MCF 10A (cell line): Measurements from ENCODE around the gene MAFG. TPM values are rescaled to one million over a fixed set of nuclear protein-coding genes. Genes with fewer than 3 reads are reported as not detected.

Experiments
- BruUV-seq: library from RNA; stranded (reverse); fragments of 400-500 nt; replicated peaks from 2 replicates; lab custom pipeline; 2021; lab: Mats Ljungman, UMichigan
- CTCF ChIA-PET: fragments of 300-600 bp; sonication (Branson Sonifier 250); formaldehyde crosslinking; extraction: SDS; loops from one replicate; lab custom pipeline; 2021; ENCODE audit warnings: antibody characterized with exemption, inconsistent platforms; lab: Yijun Ruan, JAX
- POLR2A ChIA-PET: fragments of 300-600, 350-650 bp; sonication (Branson Sonifier 250); formaldehyde crosslinking; extraction: SDS; loops from one replicate; lab custom pipeline; 2020; ENCODE audit warnings: antibody characterized with exemption, inconsistent platforms; lab: Yijun Ruan, JAX
- DNase-seq: peaks from one replicate; pipeline ENCODE4 v3.0.0-alpha.2; 2018; ENCODE audit not compliant: unreplicated experiment
- H3K27ac Mint-ChIP-seq: one replicate; pipeline ENCODE4 v1.8.0; 2022; ENCODE audit warnings: mild to moderate bottlenecking, low read depth, mixed read lengths; ENCODE audit not compliant: unreplicated experiment
- H3K27me3 Mint-ChIP-seq: one replicate; pipeline ENCODE4 v1.8.0; 2022; ENCODE audit warnings: mixed read lengths; ENCODE audit not compliant: insufficient read depth, unreplicated experiment
- H3K36me3 Mint-ChIP-seq: one replicate; pipeline ENCODE4 v1.8.0; 2022; ENCODE audit warnings: mild to moderate bottlenecking, moderate library complexity, mixed read lengths; ENCODE audit not compliant: insufficient read depth, unreplicated experiment
- H3K4me1 Mint-ChIP-seq: one replicate; pipeline ENCODE4 v1.8.0; 2022; ENCODE audit warnings: mixed read lengths; ENCODE audit not compliant: insufficient read depth, unreplicated experiment
- H3K4me3 Mint-ChIP-seq: one replicate; pipeline ENCODE4 v1.8.0; 2022; ENCODE audit warnings: mild to moderate bottlenecking, moderate library complexity, mixed read lengths; ENCODE audit not compliant: unreplicated experiment
- H3K9me3 Mint-ChIP-seq: one replicate; pipeline ENCODE4 v1.8.0; 2022; ENCODE audit warnings: mixed read lengths; ENCODE audit not compliant: unreplicated experiment
- CTCF ChIP-seq: fragments of 200-600 bp; IDR thresholded peaks from one replicate; pipeline ENCODE4 v1.8.0; 2022; ENCODE audit warnings: antibody characterized with exemption, mild to moderate bottlenecking; ENCODE audit not compliant: unreplicated experiment
- intact Hi-C: fragments of 100-400 bp; cut with micrococcal nuclease; formaldehyde crosslinking; loops from 2 replicates; pipeline ENCODE4 v1.14.1; 2022
- total RNA-seq: library from RNA; stranded (reverse); gene quantifications from 2 replicates; pipeline ENCODE4 v1.2.3, GENCODE V29; 2022

The MAFG gene
- total RNA-seq, 1 experiment from 2014 or later: 38.1 TPM

- no peak overlapping the region for H3K27ac Mint-ChIP-seq
- BruUV-seq: no TSS peak
- no peak overlapping the region for H3K4me3 Mint-ChIP-seq
- no peaks in the 10 kb centered on the region for H3K27me3 Mint-ChIP-seq
- CTCF ChIA-PET: no interaction called here
- TF ChIP-seq CTCF: no peak
- H3K9me3 Mint-ChIP-seq: no peaks in the 10 kb centered on the region
- intact Hi-C loops: no loop called here
- H3K4me1 Mint-ChIP-seq: peaks cover 7% of the 10 kb centered on the region
- no peak for DNase-seq
- POLR2A ChIA-PET: no interaction called here
- peaks cover 28% of the 10 kb centered on the region for H3K36me3 Mint-ChIP-seq
Measured at GRCh38 chr17:81904600-81905423, 22.7 kb downstream of the MAFG start.

- Mint-ChIP-seq H3K4me1 (peaks cover 7% of the 10 kb centered on the region), H3K27ac (no peak overlapping the region), H3K9me3 (no peaks in the 10 kb centered on the region), H3K4me3 (no peak overlapping the region), H3K36me3 (peaks cover 28% of the 10 kb centered on the region), H3K27me3 (no peaks in the 10 kb centered on the region)
- DNase-seq: no peak
- intact Hi-C loops: no loop called here
- no peak for TF ChIP-seq CTCF
- ChIA-PET POLR2A (no interaction called here), CTCF (no interaction called here)
- BruUV-seq: TSS peak; percentile 25
Measured at GRCh38 chr17:81903896-81904599, 23.5 kb downstream of the MAFG start.

GRCh38 chr17:81903415-81903831, 24.1 kb downstream of the MAFG start:
- intact Hi-C loops: no loop called here
- peaks cover 11% of the 10 kb centered on the region for H3K4me1 Mint-ChIP-seq
- H3K9me3 Mint-ChIP-seq: no peaks in the 10 kb centered on the region
- ChIA-PET POLR2A (no interaction called here), CTCF (no interaction called here)
- H3K4me3 Mint-ChIP-seq: no peak overlapping the region
- no peak for TF ChIP-seq CTCF
- H3K27me3 Mint-ChIP-seq: no peaks in the 10 kb centered on the region
- no peak overlapping the region for H3K27ac Mint-ChIP-seq
- BruUV-seq: no TSS peak
- no peak for DNase-seq
- H3K36me3 Mint-ChIP-seq: peaks cover 30% of the 10 kb centered on the region

- H3K27me3 Mint-ChIP-seq: no peaks in the 10 kb centered on the region
- ChIA-PET CTCF (no interaction called here), POLR2A (no interaction called here)
- BruUV-seq: no TSS peak
- H3K4me1 Mint-ChIP-seq: peaks cover 16% of the 10 kb centered on the region
- peaks cover 36% of the 10 kb centered on the region for H3K36me3 Mint-ChIP-seq
- no peaks in the 10 kb centered on the region for H3K9me3 Mint-ChIP-seq
- DNase-seq: no peak
- TF ChIP-seq CTCF: no peak
- no peak overlapping the region for H3K4me3 Mint-ChIP-seq
- intact Hi-C loops: no loop called here
- no peak overlapping the region for H3K27ac Mint-ChIP-seq
Measured at GRCh38 chr17:81902653-81903414, 24.7 kb downstream of the MAFG start.
